Neural progenitor cell (in vitro differentiated cells): ENCODE measurements around the gene HSBP1L1. TPM values are rescaled to one million over a fixed set of nuclear protein-coding genes. Genes with fewer than 3 reads are reported as not detected.

ENCODE experiments used
- DNase-seq: peaks from one replicate; pipeline ENCODE4 v3.0.0-alpha.2; 2016; ENCODE audit warnings: low spot score
- H2AFZ ChIP-seq: fragments of 200-600 bp; sonication (generic); replicated peaks from 2 replicates; pipeline ENCODE4 v1.6.1; 2016; ENCODE audit warnings: antibody characterized with exemption
- H3F3A ChIP-seq: fragments of 200-600 bp; sonication (generic); 2 replicates; pipeline ENCODE4 v1.6.1; 2016; ENCODE audit warnings: antibody characterized with exemption, low read depth
- H3K27ac ChIP-seq: fragments of 200-600 bp; sonication (generic); 2 replicates; pipeline ENCODE4 v1.5.1; 2016; ENCODE audit warnings: mild to moderate bottlenecking
- H3K27me3 ChIP-seq: fragments of 200-600 bp; sonication (generic); 2 replicates; pipeline ENCODE4 v1.6.1; 2016; ENCODE audit warnings: mild to moderate bottlenecking, moderate library complexity
- H3K36me3 ChIP-seq: fragments of 200-600 bp; sonication (generic); 2 replicates; pipeline ENCODE4 v1.5.1; 2016
- H3K4me1 ChIP-seq: fragments of 200-600 bp; sonication (generic); 2 replicates; pipeline ENCODE4 v1.6.1; 2016; ENCODE audit warnings: mixed run types
- H3K4me2 ChIP-seq: fragments of 200-600 bp; sonication (generic); 2 replicates; pipeline ENCODE4 v1.6.1; 2016
- H3K4me3 ChIP-seq: fragments of 200-600 bp; sonication (generic); 2 replicates; pipeline ENCODE4 v1.5.1; 2016
- H3K79me2 ChIP-seq: fragments of 200-600 bp; sonication (generic); 2 replicates; pipeline ENCODE4 v1.6.1; 2016; ENCODE audit warnings: low read depth
- H3K9ac ChIP-seq: fragments of 200-600 bp; sonication (generic); 2 replicates; pipeline ENCODE4 v1.6.1; 2016
- H3K9me3 ChIP-seq: fragments of 200-600 bp; sonication (generic); 2 replicates; pipeline ENCODE4 v1.5.1; 2016; ENCODE audit warnings: low read depth
- H4K20me1 ChIP-seq: fragments of 200-600 bp; sonication (generic); 2 replicates; pipeline ENCODE4 v1.6.1; 2016; ENCODE audit warnings: low read depth
- H3K27ac Mint-ChIP-seq: 3 replicates; pipeline ENCODE4 v1.8.0; 2021; ENCODE audit warnings: mixed read lengths
- H3K27me3 Mint-ChIP-seq: 2 replicates; pipeline ENCODE4 v1.8.0; 2022; ENCODE audit warnings: low read depth, mild to moderate bottlenecking, inconsistent platforms, moderate library complexity, mixed read lengths; ENCODE audit not compliant: insufficient read depth
- H3K36me3 Mint-ChIP-seq: 3 replicates; pipeline ENCODE4 v1.8.0; 2021; ENCODE audit warnings: mixed read lengths
- H3K4me1 Mint-ChIP-seq: 3 replicates; pipeline ENCODE4 v1.8.0; 2021; ENCODE audit warnings: mixed read lengths
- H3K4me3 Mint-ChIP-seq: 3 replicates; pipeline ENCODE4 v1.8.0; 2021; ENCODE audit warnings: mild to moderate bottlenecking, moderate library complexity, mixed read lengths
- H3K9me3 Mint-ChIP-seq: 3 replicates; pipeline ENCODE4 v1.8.0; 2020; ENCODE audit warnings: mixed read lengths
- CTCF ChIP-seq: fragments of 200-600 bp; sonication (generic); IDR thresholded peaks from 2 replicates; pipeline ENCODE4 v1.5.1; 2017; ENCODE audit warnings: antibody characterized with exemption, mild to moderate bottlenecking
- EZH2 ChIP-seq: fragments of 200-600 bp; sonication (generic); IDR thresholded peaks from 2 replicates; pipeline ENCODE4 v1.6.1; 2017; ENCODE audit warnings: antibody characterized with exemption, mild to moderate bottlenecking, moderate library complexity
- EZH2phosphoT487 ChIP-seq: fragments of 200-600 bp; sonication (generic); IDR thresholded peaks from 2 replicates; pipeline ENCODE4 v1.6.1; 2017; ENCODE audit warnings: antibody characterized with exemption
- total RNA-seq: library from RNA; depleted of rRNA; stranded (reverse); fragments of >200 nt; gene quantifications from 2 replicates; pipeline ENCODE4 v1.2.3, GENCODE V29; 2015; ENCODE audit warnings: low replicate concordance

HSBP1L1 gene
- total RNA-seq, 1 donor from 2014 or later, result not detected

DNA sequence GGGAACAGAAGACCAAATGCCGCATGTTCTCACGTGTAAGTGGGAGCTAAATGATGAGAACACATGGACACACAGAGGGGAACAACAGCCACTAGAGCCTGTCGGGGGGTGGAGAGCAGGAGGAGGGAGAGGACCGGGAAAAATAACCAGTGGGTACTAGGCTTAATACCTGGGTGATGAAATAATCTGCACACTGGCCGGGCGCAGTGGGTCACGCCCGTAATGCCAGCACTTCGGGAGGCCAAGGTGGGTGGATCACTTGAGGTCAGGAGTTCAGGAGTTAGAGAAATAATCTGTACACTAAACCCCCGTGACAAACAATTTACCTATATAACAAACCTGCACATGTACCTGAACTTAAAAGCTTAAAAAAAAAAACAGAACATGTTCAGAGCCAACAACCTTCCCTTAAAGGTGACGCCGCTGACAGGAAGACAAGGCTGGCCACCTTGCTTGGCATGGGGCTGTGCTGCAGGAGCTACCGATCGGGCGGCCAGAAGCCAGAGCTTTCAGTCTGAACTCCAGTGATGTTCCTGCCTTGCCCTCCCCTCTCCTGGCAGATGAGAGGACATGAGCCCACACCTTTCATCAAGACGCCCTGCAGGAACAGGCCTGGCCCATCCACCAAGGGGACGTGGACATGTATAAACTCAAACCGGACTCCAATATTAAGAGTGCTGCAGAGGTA lies 24.2 kb upstream of the HSBP1L1 start:
- Histone ChIP-seq H3K9me3 (no peaks in the 10 kb centered on the region), H3K27me3 (no peaks in the 10 kb centered on the region), H3K4me1 (no peaks in the 10 kb centered on the region), H3K36me3 (no peaks in the 10 kb centered on the region), H4K20me1 (peaks cover 29% of the 10 kb centered on the region), H2AFZ (no peak overlapping the region), H3K79me2 (no peaks in the 10 kb centered on the region), H3K4me3 (no peak overlapping the region), H3K9ac (no peak overlapping the region), H3K4me2 (no peak overlapping the region), H3K27ac (no peak overlapping the region), H3F3A (no peaks in the 10 kb centered on the region)
- TF ChIP-seq CTCF, result no peak
- no peak for TF ChIP-seq EZH2
- no peak for TF ChIP-seq EZH2phosphoT487
- H3K27ac Mint-ChIP-seq, result no peak overlapping the region
- H3K36me3 Mint-ChIP-seq, result peaks cover 52% of the 10 kb centered on the region
- peaks cover 33% of the 10 kb centered on the region for H3K9me3 Mint-ChIP-seq
- H3K27me3 Mint-ChIP-seq, result peaks cover 7% of the 10 kb centered on the region
- DNase-seq, result no peak
- H3K4me3 Mint-ChIP-seq, result no peak overlapping the region
- H3K4me1 Mint-ChIP-seq, result peaks cover 11% of the 10 kb centered on the region

DNA sequence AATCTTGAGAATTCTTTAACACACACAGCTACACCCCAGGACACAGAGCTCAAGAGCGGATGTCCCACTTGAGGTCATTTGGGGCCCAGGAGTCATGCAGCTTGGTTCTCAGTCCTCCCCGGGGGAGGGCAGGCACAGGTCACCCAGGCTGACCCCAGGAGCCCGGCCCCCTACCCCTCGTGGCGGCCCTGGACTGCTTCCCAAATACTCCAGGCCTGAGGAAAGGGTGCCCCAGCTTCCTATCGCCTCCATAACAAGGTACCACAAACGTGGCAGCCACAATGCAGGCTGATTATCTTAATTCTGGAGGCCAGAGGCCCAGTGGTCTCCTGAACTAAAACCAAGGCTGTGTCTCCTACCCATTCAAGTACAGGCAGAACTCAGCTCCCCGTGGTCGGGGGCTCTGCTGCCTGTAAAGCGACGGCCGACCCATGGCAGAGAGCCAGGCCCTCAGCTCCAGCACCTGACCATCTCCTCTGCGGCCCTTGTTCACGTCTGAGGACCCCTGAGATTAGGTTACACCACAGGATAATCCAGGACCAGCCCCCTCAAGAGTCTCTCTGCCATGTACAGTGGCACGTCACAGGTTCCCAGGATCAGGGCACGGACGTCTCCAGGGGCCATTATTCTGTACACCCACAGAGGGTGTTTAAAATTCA lies 23.5 kb upstream of the HSBP1L1 start:
- peaks cover 7% of the 10 kb centered on the region for H3K27me3 Mint-ChIP-seq
- H3K4me2 ChIP-seq, result no peak overlapping the region
- no peaks in the 10 kb centered on the region for H3K79me2 ChIP-seq

GRCh38 chr18:79941473-79942119 lies 22.8 kb upstream of the HSBP1L1 start:
- peaks cover 36% of the 10 kb centered on the region for H4K20me1 ChIP-seq
- Mint-ChIP-seq H3K27ac (no peak overlapping the region), H3K4me1 (peaks cover 17% of the 10 kb centered on the region), H3K4me3 (no peak overlapping the region), H3K27me3 (peaks cover 4% of the 10 kb centered on the region), H3K36me3 (peaks cover 40% of the 10 kb centered on the region), H3K9me3 (peaks cover 23% of the 10 kb centered on the region)
- DNase-seq, result no peak
- no peaks in the 10 kb centered on the region for H3K79me2 ChIP-seq
- H3K4me2 ChIP-seq, result no peak overlapping the region
- H3K9me3 ChIP-seq, result no peaks in the 10 kb centered on the region
- no peak overlapping the region for H3K27ac ChIP-seq
- H3K27me3 ChIP-seq, result no peaks in the 10 kb centered on the region
- no peaks in the 10 kb centered on the region for H3K4me1 ChIP-seq
- no peaks in the 10 kb centered on the region for H3K36me3 ChIP-seq
- no peak overlapping the region for H2AFZ ChIP-seq
- no peak overlapping the region for H3K9ac ChIP-seq
- TF ChIP-seq CTCF (no peak), EZH2phosphoT487 (no peak), EZH2 (no peak)
- no peaks in the 10 kb centered on the region for H3F3A ChIP-seq
- H3K4me3 ChIP-seq, result no peak overlapping the region

More for the DNA sequence above, 23.5 kb upstream of the HSBP1L1 start:
- peaks cover 36% of the 10 kb centered on the region for H4K20me1 ChIP-seq
- H3K9me3 Mint-ChIP-seq, result peaks cover 29% of the 10 kb centered on the region
- H3K9ac ChIP-seq, result no peak overlapping the region
- peaks cover 46% of the 10 kb centered on the region for H3K36me3 Mint-ChIP-seq
- no peak for DNase-seq
- H3K36me3 ChIP-seq, result no peaks in the 10 kb centered on the region
- no peaks in the 10 kb centered on the region for H3K27me3 ChIP-seq
- peaks cover 15% of the 10 kb centered on the region for H3K4me1 Mint-ChIP-seq
- H3F3A ChIP-seq, result no peaks in the 10 kb centered on the region
- H3K4me1 ChIP-seq, result no peaks in the 10 kb centered on the region
- H3K4me3 ChIP-seq, result no peak overlapping the region
- no peak overlapping the region for H2AFZ ChIP-seq
- no peaks in the 10 kb centered on the region for H3K9me3 ChIP-seq
- no peak overlapping the region for H3K27ac Mint-ChIP-seq
- TF ChIP-seq CTCF, result no peak
- no peak for TF ChIP-seq EZH2
- TF ChIP-seq EZH2phosphoT487, result no peak
- H3K27ac ChIP-seq, result no peak overlapping the region
- H3K4me3 Mint-ChIP-seq, result no peak overlapping the region
